ENCODE measurements around the gene BABAM2. TPM values are rescaled to one million over a fixed set of nuclear protein-coding genes. Genes with fewer than 3 reads are reported as not detected.

The BABAM2 gene
- total and polyA plus RNA-seq, 4 donors: 9.9 to 17.0 (median 13.9) TPM

GRCh38 chr2:28142386-28142785, 251.9 kb downstream of the BABAM2 start:
- no peak for TF ChIP-seq ZBTB33 (IDR thresholded peaks at IDR 0.05)
- TF ChIP-seq FOXA1 (IDR thresholded peaks at IDR 0.05): no peak
- no peak for TF ChIP-seq SP1 (IDR thresholded peaks at IDR 0.05)
- no peak for TF ChIP-seq FOXA2 (IDR thresholded peaks at IDR 0.05)
- no peak for TF ChIP-seq MAX (IDR thresholded peaks at IDR 0.05)
- TF ChIP-seq REST (IDR thresholded peaks at IDR 0.05): no peak
- TF ChIP-seq HNF4A (conservative IDR thresholded peaks at IDR 0.05): no peak
- no peak for TF ChIP-seq ATF3 (IDR thresholded peaks at IDR 0.05)
- no peak for TF ChIP-seq TAF1 (conservative IDR thresholded peaks at IDR 0.05)
- no peak for TF ChIP-seq HNF4G (IDR thresholded peaks at IDR 0.05)
- TF ChIP-seq JUND (IDR thresholded peaks at IDR 0.05): no peak
- no peak for TF ChIP-seq EGR1 (IDR thresholded peaks at IDR 0.05; ENCODE audit: low read depth in 2 of 2)
- H3K4me1 ChIP-seq (ENCODE audit: control insufficient read depth in 4 of 4, insufficient read depth in 4 of 4, low read length in 3 of 4): no peaks in the 10 kb centered on the region
- DNase-seq (ENCODE audit: low spot score): no peak
- no peak overlapping the region for H3K4me3 ChIP-seq (ENCODE audit: low read depth in 1 of 3, low read length in 3 of 3)
- no peak overlapping the region for H3K27ac ChIP-seq (ENCODE audit: low read depth in 1 of 2, low read length in 2 of 2)
- no peaks in the 10 kb centered on the region for H3K9me3 ChIP-seq (ENCODE audit: control insufficient read depth in 4 of 4, low read length in 3 of 4)
- no peaks in the 10 kb centered on the region for H3K36me3 ChIP-seq (ENCODE audit: control insufficient read depth in 4 of 4, insufficient read depth in 3 of 4, low read depth in 1 of 4, low read length in 3 of 4)
- H3K9ac ChIP-seq (ENCODE audit: low read depth in 1 of 2, low read length in 2 of 2): no peak overlapping the region
- no peaks in the 10 kb centered on the region for H3K27me3 ChIP-seq (ENCODE audit: control insufficient read depth in 4 of 4, insufficient read depth in 4 of 4, low read length in 3 of 4)

- Histone ChIP-seq H3K36me3 (ENCODE audit: control insufficient read depth in 4 of 4, insufficient read depth in 3 of 4, low read depth in 1 of 4, low read length in 3 of 4) (no peaks in the 10 kb centered on the region), H3K27me3 (ENCODE audit: control insufficient read depth in 4 of 4, insufficient read depth in 4 of 4, low read length in 3 of 4) (no peaks in the 10 kb centered on the region), H3K9me3 (ENCODE audit: control insufficient read depth in 4 of 4, low read length in 3 of 4) (no peaks in the 10 kb centered on the region), H3K4me3 (ENCODE audit: low read depth in 1 of 3, low read length in 3 of 3) (no peak overlapping the region), H3K27ac (ENCODE audit: low read depth in 1 of 2, low read length in 2 of 2) (no peak overlapping the region), H3K4me1 (ENCODE audit: control insufficient read depth in 4 of 4, insufficient read depth in 4 of 4, low read length in 3 of 4) (no peaks in the 10 kb centered on the region), H3K9ac (ENCODE audit: low read depth in 1 of 2, low read length in 2 of 2) (no peak overlapping the region)
- DNase-seq (ENCODE audit: low spot score): no peak
- over 99% methylated on average over 2 of the region's 2 CpGs for WGBS
- TF ChIP-seq YY1 (IDR thresholded peaks at IDR 0.05) (no peak), REST (IDR thresholded peaks at IDR 0.05) (no peak), HNF4G (IDR thresholded peaks at IDR 0.05) (no peak), RAD21 (IDR thresholded peaks at IDR 0.05) (no peak), HNF4A (conservative IDR thresholded peaks at IDR 0.05) (no peak), NR2F2 (IDR thresholded peaks at IDR 0.05) (no peak)
Measured at GRCh38 chr2:28148000-28148399, 257.5 kb downstream of the BABAM2 start.

All from liver (tissue), 9 donors.